Gastrocnemius medialis (tissue), 4 donors: ENCODE results near the gene PRDM5. TPM values are rescaled to one million over a fixed set of nuclear protein-coding genes. Genes with fewer than 3 reads are reported as not detected.

Experiments
- ATAC-seq, 2 donors: fragments of 150-250 bp; one replicate each; pipeline ENCODE4 v1.9.1; 2016
- DNase-seq, 2 donors: peaks; one replicate each; pipeline ENCODE4 v3.0.0-alpha.2; 2019
- H3K27ac ChIP-seq, 4 donors: fragments of 200-600 bp; sonication (generic); 1 replicate in 1 of 4; 2 replicates in 3 of 4; pipeline ENCODE4 v1.5.1; 2016 to 2018; ENCODE audit warnings: mild to moderate bottlenecking in 2 of 4, moderate library complexity in 1 of 4
- H3K27me3 ChIP-seq, 3 donors: fragments of 200-600 bp; sonication (generic) in 2 of 3; 1 replicate in 1 of 3; 2 replicates in 2 of 3; pipeline versions ENCODE4 v1.5.1 to v1.6.0; 2016 to 2019; ENCODE audit warnings: mild to moderate bottlenecking in 1 of 3, moderate library complexity in 1 of 3
- H3K36me3 ChIP-seq, 2 donors: fragments of 200-600 bp; sonication (generic) in 1 of 2; one replicate each; pipeline ENCODE4 v1.5.1; 2017 to 2018
- H3K4me1 ChIP-seq, 2 donors: fragments of 200-600 bp; sonication (generic) in 1 of 2; one replicate each; pipeline ENCODE4 v1.5.1; 2016 to 2017; ENCODE audit warnings: mild to moderate bottlenecking in 2 of 2
- H3K4me3 ChIP-seq, 4 donors: fragments of 200-600 bp; sonication (generic) in 3 of 4; 1 replicate in 1 of 4; 2 replicates in 3 of 4; pipeline ENCODE4 v1.5.1; 2016 to 2019; ENCODE audit warnings: mild to moderate bottlenecking in 2 of 4
- H3K9me3 ChIP-seq, 3 donors: fragments of 200-600 bp; sonication (generic) in 2 of 3; 1 replicate in 1 of 3; 2 replicates in 2 of 3; pipeline ENCODE4 v1.5.1; 2016 to 2019
- POLR2A ChIP-seq, 2 donors: fragments of 450-650 bp; IDR thresholded peaks; one replicate each; pipeline ENCODE4 v1.6.1; 2017; ENCODE audit warnings: antibody characterized with exemption in 2 of 2, mild to moderate bottlenecking in 2 of 2, moderate library complexity in 2 of 2
- in situ Hi-C, 4 donors: fragments of 200-750 bp; cut with MboI; loops; one replicate each; pipeline versions ENCODE4 v1.15.0 to v1.8.0; 2017; ENCODE audit warnings: low sequenced_read_pairs in 4 of 4
- intact Hi-C: fragments of 100-400 bp; cut with DNase I; formaldehyde crosslinking; loops from one replicate; pipeline ENCODE4 v1.15.1; 2023; ENCODE audit warnings: low total_unique reads
- total RNA-seq, 4 donors: library from RNA; depleted of rRNA; stranded (reverse); fragments of >200 nt; gene quantifications; one replicate each; pipeline versions ENCODE4 v1.1.0 to v1.2.3, GENCODE V29; 2016
- TF ChIP-seq, protein P1 (sequence below), 5 experiments: fragments of 450-650 bp in 3 of 5; fragments of 200-600 bp in 2 of 5; sonication (generic) in 2 of 5; IDR thresholded peaks in 4 of 5; conservative IDR thresholded peaks in 1 of 5; 1 replicate in 4 of 5; 2 replicates in 1 of 5; pipeline ENCODE4 v1.5.1; 2016 to 2019; ENCODE audit warnings: antibody characterized with exemption in 5 of 5, mild to moderate bottlenecking in 3 of 5, moderate library complexity in 3 of 5

The PRDM5 gene
- total RNA-seq, 4 donors from 2014 or later: 1.3 to 2.3 (median 1.6) TPM

DNA sequence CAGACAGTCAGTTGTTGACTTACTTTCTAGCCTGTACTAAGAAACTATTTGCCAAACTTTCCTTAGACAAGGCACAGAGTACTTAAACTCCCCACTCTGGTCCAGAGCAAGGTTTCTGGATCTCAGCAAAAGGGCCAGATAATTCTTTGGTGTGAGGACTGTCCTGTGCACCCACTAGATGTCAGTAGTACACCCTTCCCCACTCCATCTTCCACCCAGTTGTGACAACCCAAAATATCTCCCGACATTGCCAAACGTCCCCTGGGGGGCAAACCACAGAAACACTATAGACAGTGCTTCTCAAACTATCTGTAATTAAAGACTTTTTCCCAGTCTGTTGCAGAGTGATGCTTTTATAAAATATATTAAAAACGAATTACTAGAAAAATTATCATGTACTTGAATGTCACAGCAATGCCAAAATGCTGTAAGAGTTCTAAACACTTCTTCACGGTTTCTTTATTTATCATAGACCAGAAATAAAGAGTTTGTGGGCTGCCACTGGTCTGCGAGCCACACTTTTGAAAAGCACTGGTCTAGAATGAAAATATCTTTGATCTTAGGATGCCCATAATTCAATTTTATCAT is 203.5 kb downstream of the PRDM5 start:
- H3K4me1 ChIP-seq: no peaks in the 10 kb centered on the region
- H3K9me3 ChIP-seq: no peaks in the 10 kb centered on the region
- DNase-seq (no peak), ATAC-seq (peak in 1 of 2 donors; percentile 30)
- no peak overlapping the region for H3K4me3 ChIP-seq
- in situ Hi-C loops (no loop called here), intact Hi-C loops (loop anchor here (5.0 kb wide), 1 partner anchor 378 kb away; no protein-coding TSS in a partner anchor)
- H3K27me3 ChIP-seq: no peaks in the 10 kb centered on the region
- no peak for TF ChIP-seq POLR2A (IDR thresholded peaks at IDR 0.05)
- TF ChIP-seq, protein P1, sequence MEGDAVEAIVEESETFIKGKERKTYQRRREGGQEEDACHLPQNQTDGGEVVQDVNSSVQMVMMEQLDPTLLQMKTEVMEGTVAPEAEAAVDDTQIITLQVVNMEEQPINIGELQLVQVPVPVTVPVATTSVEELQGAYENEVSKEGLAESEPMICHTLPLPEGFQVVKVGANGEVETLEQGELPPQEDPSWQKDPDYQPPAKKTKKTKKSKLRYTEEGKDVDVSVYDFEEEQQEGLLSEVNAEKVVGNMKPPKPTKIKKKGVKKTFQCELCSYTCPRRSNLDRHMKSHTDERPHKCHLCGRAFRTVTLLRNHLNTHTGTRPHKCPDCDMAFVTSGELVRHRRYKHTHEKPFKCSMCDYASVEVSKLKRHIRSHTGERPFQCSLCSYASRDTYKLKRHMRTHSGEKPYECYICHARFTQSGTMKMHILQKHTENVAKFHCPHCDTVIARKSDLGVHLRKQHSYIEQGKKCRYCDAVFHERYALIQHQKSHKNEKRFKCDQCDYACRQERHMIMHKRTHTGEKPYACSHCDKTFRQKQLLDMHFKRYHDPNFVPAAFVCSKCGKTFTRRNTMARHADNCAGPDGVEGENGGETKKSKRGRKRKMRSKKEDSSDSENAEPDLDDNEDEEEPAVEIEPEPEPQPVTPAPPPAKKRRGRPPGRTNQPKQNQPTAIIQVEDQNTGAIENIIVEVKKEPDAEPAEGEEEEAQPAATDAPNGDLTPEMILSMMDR (IDR thresholded peaks at IDR 0.05 in 4 of 5, conservative IDR thresholded peaks at IDR 0.05 in 1 of 5): peak in 3 of 5 experiments; percentile 15 to 43 (median 39)
- H3K36me3 ChIP-seq: no peaks in the 10 kb centered on the region
- no peak overlapping the region for H3K27ac ChIP-seq

DNA sequence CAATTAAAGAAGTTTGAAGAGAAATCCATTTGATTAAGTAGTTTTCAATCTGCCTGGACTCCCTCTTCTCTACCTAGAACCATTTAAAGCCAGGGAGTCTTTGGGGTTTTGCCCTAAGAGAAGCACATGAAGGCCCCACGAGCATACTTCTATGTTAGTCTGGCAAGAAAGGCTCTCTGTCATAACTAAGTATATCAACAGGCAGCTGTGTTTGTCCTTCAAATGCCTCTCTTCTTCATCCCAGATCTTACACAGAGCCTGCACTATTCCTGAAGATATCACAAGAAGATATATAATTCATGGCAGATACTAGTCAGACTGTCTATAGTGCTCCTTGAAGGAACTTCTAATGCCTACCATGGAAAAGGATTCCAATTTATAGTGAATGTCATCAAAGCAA is 206.2 kb downstream of the PRDM5 start:
- Histone ChIP-seq H3K4me3 (no peak overlapping the region), H3K27me3 (no peaks in the 10 kb centered on the region), H3K4me1 (no peaks in the 10 kb centered on the region), H3K27ac (no peak overlapping the region), H3K36me3 (no peaks in the 10 kb centered on the region), H3K9me3 (no peaks in the 10 kb centered on the region)
- intact Hi-C loops: loop anchor here (5.0 kb wide), 1 partner anchor 381 kb away; no protein-coding TSS in a partner anchor
- in situ Hi-C loops: no loop called here
- ATAC-seq (no peak), DNase-seq (no peak)
- no peak for TF ChIP-seq POLR2A (IDR thresholded peaks at IDR 0.05)
- TF ChIP-seq, protein P1 (IDR thresholded peaks at IDR 0.05 in 4 of 5, conservative IDR thresholded peaks at IDR 0.05 in 1 of 5): no peak

DNA sequence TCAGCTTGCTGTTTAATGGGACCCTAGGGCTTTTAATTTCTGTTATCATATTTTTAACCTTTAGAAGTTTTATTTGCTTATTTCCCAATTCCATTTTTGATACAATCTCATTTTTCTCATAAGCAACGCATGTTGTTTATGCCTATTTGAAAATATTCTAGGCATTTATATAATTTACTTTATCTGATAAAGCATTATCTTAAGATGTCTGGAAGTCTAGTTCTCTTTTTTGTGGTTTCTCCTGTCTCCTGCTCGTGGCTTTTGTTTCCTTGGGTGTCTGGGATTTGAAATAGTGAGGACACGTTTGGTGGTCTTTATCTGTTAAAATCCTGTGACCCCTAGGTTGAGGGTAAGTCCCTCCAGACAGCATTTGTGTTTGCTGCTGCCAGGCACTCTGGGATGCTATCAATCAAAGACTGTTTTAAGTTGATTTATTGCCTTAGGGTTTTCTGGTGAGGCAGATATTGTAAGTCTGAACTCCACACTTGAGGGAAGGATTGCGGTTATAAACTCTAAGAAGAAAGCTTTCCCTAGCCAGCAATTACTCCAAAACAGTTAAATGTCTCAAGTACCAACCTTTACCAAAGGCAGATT is 208.0 kb downstream of the PRDM5 start:
- no peak for TF ChIP-seq POLR2A (IDR thresholded peaks at IDR 0.05)
- intact Hi-C loops (loop anchor here (5.0 kb wide), 1 partner anchor 383 kb away; no protein-coding TSS in a partner anchor), in situ Hi-C loops (no loop called here)
- DNase-seq (no peak), ATAC-seq (no peak)
- H3K27me3 ChIP-seq: no peaks in the 10 kb centered on the region
- H3K9me3 ChIP-seq: no peaks in the 10 kb centered on the region
- no peak overlapping the region for H3K27ac ChIP-seq
- peaks cover 0 to 4% of the 10 kb centered on the region in 2 donors for H3K4me1 ChIP-seq
- H3K36me3 ChIP-seq: no peaks in the 10 kb centered on the region
- H3K4me3 ChIP-seq: no peak overlapping the region

DNA sequence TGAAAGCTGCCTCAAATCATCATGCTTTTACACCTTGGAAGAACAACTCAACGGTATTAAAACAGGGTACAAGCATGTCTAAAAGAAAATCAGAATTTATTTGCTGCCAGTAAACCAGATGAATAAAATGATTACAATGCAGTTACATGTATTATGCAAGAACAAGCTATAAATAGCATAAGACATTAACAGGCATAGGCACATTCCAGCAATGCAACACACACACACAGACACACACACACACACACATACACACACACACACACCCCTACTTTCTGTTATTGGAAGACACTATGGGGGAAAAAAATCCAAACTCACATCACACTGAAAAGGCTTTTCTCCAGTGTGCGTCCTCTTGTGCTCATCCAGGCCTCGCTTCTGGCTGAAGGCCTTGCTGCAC is 212.5 kb downstream of the PRDM5 start:
- Histone ChIP-seq H3K27me3 (no peaks in the 10 kb centered on the region), H3K4me1 (peaks cover 0 to 5% of the 10 kb centered on the region in 2 donors), H3K36me3 (no peaks in the 10 kb centered on the region), H3K27ac (no peak overlapping the region), H3K9me3 (no peaks in the 10 kb centered on the region), H3K4me3 (no peak overlapping the region)
- TF ChIP-seq, protein P1 (IDR thresholded peaks at IDR 0.05 in 4 of 5, conservative IDR thresholded peaks at IDR 0.05 in 1 of 5): no peak
- no peak for TF ChIP-seq POLR2A (IDR thresholded peaks at IDR 0.05)
- DNase-seq (no peak), ATAC-seq (peak in 1 of 2 donors; percentile 49)
- in situ Hi-C loops: no loop called here
- intact Hi-C loops: no loop called here

DNA sequence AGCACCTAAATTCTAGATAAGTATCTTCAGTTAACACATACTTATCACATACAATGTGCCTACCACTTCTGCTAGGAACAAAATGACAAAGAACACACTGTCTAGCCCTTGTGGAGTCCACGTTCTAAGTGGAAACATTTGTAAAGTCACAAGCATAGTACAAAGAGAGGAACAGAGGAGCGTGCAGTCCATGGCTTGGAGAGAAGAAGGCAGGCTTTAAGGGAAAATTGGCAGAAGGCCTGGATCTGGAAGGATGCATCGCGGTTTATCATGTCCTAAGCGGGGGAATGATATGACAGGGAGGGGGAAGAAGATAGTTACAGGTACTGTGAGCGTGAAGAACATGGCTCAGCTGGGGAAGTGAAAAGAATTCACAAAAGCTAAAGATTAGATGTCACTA is 218.0 kb downstream of the PRDM5 start:
- in situ Hi-C loops (no loop called here), intact Hi-C loops (no loop called here)
- no peak for DNase-seq
- Histone ChIP-seq H3K36me3 (no peaks in the 10 kb centered on the region), H3K4me1 (peaks cover 0 to 1% of the 10 kb centered on the region in 2 donors), H3K4me3 (no peak overlapping the region), H3K27me3 (no peaks in the 10 kb centered on the region), H3K27ac (no peak overlapping the region), H3K9me3 (no peaks in the 10 kb centered on the region)
- no peak for ATAC-seq
- TF ChIP-seq, protein P1 (IDR thresholded peaks at IDR 0.05 in 4 of 5, conservative IDR thresholded peaks at IDR 0.05 in 1 of 5): no peak
- TF ChIP-seq POLR2A (IDR thresholded peaks at IDR 0.05): no peak
